Thoracic aorta (tissue), 2 donors: ENCODE measurements around the gene ZFAND6. TPM values are rescaled to one million over a fixed set of nuclear protein-coding genes. Genes with fewer than 3 reads are reported as not detected.

Source experiments
- ATAC-seq: fragments of 150-250 bp; one replicate; pipeline ENCODE4 v1.8.0; 2017; ENCODE audit warnings: low read depth; ENCODE audit not compliant: insufficient number of reproducible peaks, low FRiP score
- DNase-seq: peaks from one replicate; pipeline ENCODE4 v3.0.0-alpha.2; 2020; ENCODE audit warnings: low spot score
- H3K27ac ChIP-seq, 2 donors: fragments of 200-600 bp; sonication (generic); 1 replicate in 1 of 2; 2 replicates in 1 of 2; pipeline ENCODE4 v1.5.1; 2016; ENCODE audit warnings: mild to moderate bottlenecking in 2 of 2, moderate library complexity in 2 of 2
- H3K27me3 ChIP-seq: fragments of 200-600 bp; sonication (generic); replicated peaks from 2 replicates; pipeline ENCODE4 v1.6.0; 2016; ENCODE audit warnings: mild to moderate bottlenecking; ENCODE audit not compliant: insufficient read depth
- H3K36me3 ChIP-seq: fragments of 200-600 bp; sonication (generic); one replicate; pipeline ENCODE4 v1.5.1; 2016
- H3K4me1 ChIP-seq, 2 donors: fragments of 200-600 bp; sonication (generic); 1 replicate in 1 of 2; 2 replicates in 1 of 2; pipeline versions ENCODE4 v1.5.1 to v1.6.0; 2016; ENCODE audit warnings: low read depth in 2 of 2, mild to moderate bottlenecking in 1 of 2; ENCODE audit not compliant: control insufficient read depth in 1 of 2
- H3K4me3 ChIP-seq: fragments of 200-600 bp; sonication (generic); 2 replicates; pipeline ENCODE4 v1.5.1; 2016; ENCODE audit warnings: mild to moderate bottlenecking
- H3K9me3 ChIP-seq: fragments of 200-600 bp; sonication (generic); 2 replicates; pipeline ENCODE4 v1.5.1; 2016
- CTCF ChIP-seq: fragments of 200-600 bp; sonication (generic); IDR thresholded peaks from one replicate; pipeline ENCODE4 v1.5.1; 2019; ENCODE audit warnings: antibody characterized with exemption
- total RNA-seq, 2 donors: library from RNA; depleted of rRNA; stranded (reverse); fragments of >200 nt; gene quantifications; one replicate each; pipeline versions ENCODE4 v1.1.0 to v1.2.3, GENCODE V29; 2016

The ZFAND6 gene
- total RNA-seq, 2 donors from 2014 or later: 43.5 to 80.0 TPM

GRCh38 chr15:80107204-80107603 lies 47.7 kb downstream of the ZFAND6 start:
- Histone ChIP-seq H3K27me3 (no peaks in the 10 kb centered on the region), H3K4me3 (no peak overlapping the region), H3K27ac (no peak overlapping the region), H3K4me1 (peaks cover 0 to 9% of the 10 kb centered on the region in 2 donors), H3K36me3 (no peaks in the 10 kb centered on the region), H3K9me3 (no peaks in the 10 kb centered on the region)
- DNase-seq (no peak), ATAC-seq (no peak)
- TF ChIP-seq CTCF: no peak

- H3K27me3 ChIP-seq: no peaks in the 10 kb centered on the region
- H3K27ac ChIP-seq: no peak overlapping the region
- no peaks in the 10 kb centered on the region for H3K36me3 ChIP-seq
- peaks cover 0 to 9% of the 10 kb centered on the region in 2 donors for H3K4me1 ChIP-seq
- no peak overlapping the region for H3K4me3 ChIP-seq
- TF ChIP-seq CTCF: no peak
- DNase-seq (no peak), ATAC-seq (no peak)
- H3K9me3 ChIP-seq: no peaks in the 10 kb centered on the region
Measured at GRCh38 chr15:80107774-80108173, 48.3 kb downstream of the ZFAND6 start.

GRCh38 chr15:80109388-80109787 lies 49.9 kb downstream of the ZFAND6 start:
- H3K27ac ChIP-seq: no peak overlapping the region
- H3K36me3 ChIP-seq: no peaks in the 10 kb centered on the region
- ATAC-seq: no peak
- H3K27me3 ChIP-seq: no peaks in the 10 kb centered on the region
- TF ChIP-seq CTCF: no peak
- DNase-seq: no peak
- H3K9me3 ChIP-seq: no peaks in the 10 kb centered on the region
- peaks cover 0 to 9% of the 10 kb centered on the region in 2 donors for H3K4me1 ChIP-seq
- H3K4me3 ChIP-seq: no peak overlapping the region

GRCh38 chr15:80110920-80111319 lies 51.4 kb downstream of the ZFAND6 start:
- ATAC-seq (no peak), DNase-seq (no peak)
- Histone ChIP-seq H3K4me1 (peaks cover 0 to 9% of the 10 kb centered on the region in 2 donors), H3K4me3 (no peak overlapping the region), H3K27me3 (no peaks in the 10 kb centered on the region), H3K27ac (no peak overlapping the region), H3K36me3 (no peaks in the 10 kb centered on the region), H3K9me3 (no peaks in the 10 kb centered on the region)
- TF ChIP-seq CTCF: no peak

- no peak for ATAC-seq
- no peaks in the 10 kb centered on the region for H3K4me1 ChIP-seq
- no peak overlapping the region for H3K27ac ChIP-seq
- no peaks in the 10 kb centered on the region for H3K27me3 ChIP-seq
- no peak for DNase-seq
- TF ChIP-seq CTCF: no peak
- H3K4me3 ChIP-seq: no peak overlapping the region
- H3K9me3 ChIP-seq: no peaks in the 10 kb centered on the region
- no peaks in the 10 kb centered on the region for H3K36me3 ChIP-seq
Measured at GRCh38 chr15:80114114-80114513, 54.6 kb downstream of the ZFAND6 start.
